Uterus (tissue), 2 donors: ENCODE data around the gene GRIP1.

Experiments
- POLR2A ChIP-seq, 2 donors: fragments of 450-650 bp; IDR thresholded peaks; one replicate each; pipeline ENCODE4 v1.6.1; 2016; ENCODE audit warnings: antibody characterized with exemption in 2 of 2, mild to moderate bottlenecking in 1 of 2, moderate library complexity in 1 of 2
- TF ChIP-seq, protein P1 (sequence below), 4 experiments: fragments of 200-600 bp in 2 of 4; fragments of 450-650 bp in 2 of 4; sonication (generic) in 2 of 4; IDR thresholded peaks; one replicate each; pipeline ENCODE4 v1.5.1; 2016 to 2019; ENCODE audit warnings: antibody characterized with exemption in 4 of 4, mild to moderate bottlenecking in 2 of 4, moderate library complexity in 1 of 4

DNA sequence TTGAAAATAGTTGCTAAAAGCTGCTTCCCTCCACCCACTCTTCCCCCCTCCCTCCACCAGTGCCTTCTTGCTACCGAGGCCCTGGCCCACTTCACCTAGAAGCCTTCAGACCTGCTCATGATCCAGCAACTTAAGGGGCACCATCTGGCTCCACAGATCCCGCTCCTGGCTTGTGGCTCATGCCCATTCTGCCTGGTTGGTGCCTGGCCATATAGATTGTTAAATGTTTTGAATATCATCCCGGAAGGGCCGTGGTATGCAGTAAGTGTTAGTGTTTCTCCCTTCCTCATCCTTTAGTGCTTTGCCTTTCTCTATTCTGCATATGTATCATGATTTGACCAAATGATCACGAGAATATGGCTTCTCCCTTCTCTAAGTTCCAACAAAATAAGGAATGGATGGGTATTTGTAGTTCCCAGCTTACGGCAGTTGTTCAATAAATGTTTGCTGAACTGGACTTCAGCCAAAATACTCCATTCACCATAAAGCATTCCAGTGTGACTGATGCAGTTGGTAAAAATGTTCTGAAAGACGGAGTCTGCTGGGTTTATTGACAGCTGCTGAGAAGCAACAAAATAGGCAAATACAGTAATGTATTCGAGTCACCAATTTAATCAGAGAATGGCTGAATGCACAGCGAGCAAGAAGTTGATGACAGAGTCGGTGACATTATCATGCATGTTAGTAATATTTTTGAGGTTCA, 30.7 kb downstream of the GRIP1 start:
- TF ChIP-seq, protein P1, sequence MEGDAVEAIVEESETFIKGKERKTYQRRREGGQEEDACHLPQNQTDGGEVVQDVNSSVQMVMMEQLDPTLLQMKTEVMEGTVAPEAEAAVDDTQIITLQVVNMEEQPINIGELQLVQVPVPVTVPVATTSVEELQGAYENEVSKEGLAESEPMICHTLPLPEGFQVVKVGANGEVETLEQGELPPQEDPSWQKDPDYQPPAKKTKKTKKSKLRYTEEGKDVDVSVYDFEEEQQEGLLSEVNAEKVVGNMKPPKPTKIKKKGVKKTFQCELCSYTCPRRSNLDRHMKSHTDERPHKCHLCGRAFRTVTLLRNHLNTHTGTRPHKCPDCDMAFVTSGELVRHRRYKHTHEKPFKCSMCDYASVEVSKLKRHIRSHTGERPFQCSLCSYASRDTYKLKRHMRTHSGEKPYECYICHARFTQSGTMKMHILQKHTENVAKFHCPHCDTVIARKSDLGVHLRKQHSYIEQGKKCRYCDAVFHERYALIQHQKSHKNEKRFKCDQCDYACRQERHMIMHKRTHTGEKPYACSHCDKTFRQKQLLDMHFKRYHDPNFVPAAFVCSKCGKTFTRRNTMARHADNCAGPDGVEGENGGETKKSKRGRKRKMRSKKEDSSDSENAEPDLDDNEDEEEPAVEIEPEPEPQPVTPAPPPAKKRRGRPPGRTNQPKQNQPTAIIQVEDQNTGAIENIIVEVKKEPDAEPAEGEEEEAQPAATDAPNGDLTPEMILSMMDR (IDR thresholded peaks at IDR 0.05), result no peak
- no peak for TF ChIP-seq POLR2A (IDR thresholded peaks at IDR 0.05)
